Activated naive CD8-positive, alpha-beta T cell treated with anti-CD3 and anti-CD28 coated beads for 36 hours (primary cell): Measurements from ENCODE around the gene ACR. TPM values are rescaled to one million over a fixed set of nuclear protein-coding genes. Genes with fewer than 3 reads are reported as not detected.
A peak's percentile ranks its signal among the peaks of the same experiment; 100 is the strongest.

ENCODE experiments used
- DNase-seq: peaks from one replicate; pipeline ENCODE4 v3.0.0; 2021
- H3K27ac Mint-ChIP-seq: one replicate; pipeline ENCODE4 v1.8.0; 2022; ENCODE audit warnings: mild to moderate bottlenecking, moderate library complexity, mixed read lengths
- H3K27me3 Mint-ChIP-seq: one replicate; pipeline ENCODE4 v1.8.0; 2022; ENCODE audit warnings: mild to moderate bottlenecking, mixed read lengths
- H3K36me3 Mint-ChIP-seq: one replicate; pipeline ENCODE4 v1.8.0; 2021; ENCODE audit warnings: mild to moderate bottlenecking, mixed read lengths
- H3K4me1 Mint-ChIP-seq: one replicate; pipeline ENCODE4 v1.8.0; 2021; ENCODE audit warnings: mixed read lengths
- H3K4me3 Mint-ChIP-seq: one replicate; pipeline ENCODE4 v1.8.0; 2022; ENCODE audit warnings: mild to moderate bottlenecking, moderate library complexity, mixed read lengths
- H3K9me3 Mint-ChIP-seq: one replicate; pipeline ENCODE4 v1.8.0; 2022; ENCODE audit warnings: mixed read lengths
- total RNA-seq, 2 experiments: library from RNA; stranded (reverse); gene quantifications; one replicate each; pipeline ENCODE4 v1.2.3, GENCODE V29; 2021

The ACR gene
- total RNA-seq, 2 experiments from 2014 or later, result not detected

GRCh38 chr22:50699756-50700386 is 38.1 kb upstream of the ACR start:
- Mint-ChIP-seq H3K9me3 (no peaks in the 10 kb centered on the region), H3K4me3 (no peak overlapping the region), H3K4me1 (peaks cover 16% of the 10 kb centered on the region), H3K36me3 (no peaks in the 10 kb centered on the region), H3K27ac (no peak overlapping the region), H3K27me3 (no peaks in the 10 kb centered on the region)
- no peak for DNase-seq

GRCh38 chr22:50700387-50701075 is 37.5 kb upstream of the ACR start:
- no peaks in the 10 kb centered on the region for H3K9me3 Mint-ChIP-seq
- H3K4me3 Mint-ChIP-seq, result no peak overlapping the region
- no peaks in the 10 kb centered on the region for H3K36me3 Mint-ChIP-seq
- no peak for DNase-seq
- no peak overlapping the region for H3K27ac Mint-ChIP-seq
- peaks cover 16% of the 10 kb centered on the region for H3K4me1 Mint-ChIP-seq
- no peaks in the 10 kb centered on the region for H3K27me3 Mint-ChIP-seq

GRCh38 chr22:50701076-50701419 is 37.0 kb upstream of the ACR start:
- H3K36me3 Mint-ChIP-seq, result no peaks in the 10 kb centered on the region
- H3K9me3 Mint-ChIP-seq, result no peaks in the 10 kb centered on the region
- no peak overlapping the region for H3K4me3 Mint-ChIP-seq
- DNase-seq, result no peak
- no peaks in the 10 kb centered on the region for H3K27me3 Mint-ChIP-seq
- peaks cover 16% of the 10 kb centered on the region for H3K4me1 Mint-ChIP-seq
- H3K27ac Mint-ChIP-seq, result no peak overlapping the region

- Mint-ChIP-seq H3K27me3 (no peaks in the 10 kb centered on the region), H3K36me3 (no peaks in the 10 kb centered on the region), H3K4me3 (no peak overlapping the region), H3K4me1 (peaks cover 16% of the 10 kb centered on the region), H3K27ac (no peak overlapping the region), H3K9me3 (no peaks in the 10 kb centered on the region)
- DNase-seq, result no peak
Measured at GRCh38 chr22:50701428-50702154, 36.4 kb upstream of the ACR start.

- Mint-ChIP-seq H3K9me3 (no peaks in the 10 kb centered on the region), H3K36me3 (no peaks in the 10 kb centered on the region), H3K4me3 (peak overlapping the region; percentile 38), H3K27me3 (no peaks in the 10 kb centered on the region), H3K27ac (no peak overlapping the region), H3K4me1 (peaks cover 16% of the 10 kb centered on the region)
- no peak for DNase-seq
Measured at GRCh38 chr22:50702261-50702671, 35.7 kb upstream of the ACR start.

- Mint-ChIP-seq H3K27me3 (no peaks in the 10 kb centered on the region), H3K4me3 (no peak overlapping the region), H3K9me3 (no peaks in the 10 kb centered on the region), H3K27ac (no peak overlapping the region), H3K4me1 (peaks cover 16% of the 10 kb centered on the region), H3K36me3 (no peaks in the 10 kb centered on the region)
- no peak for DNase-seq
Measured at GRCh38 chr22:50702821-50703725, 34.9 kb upstream of the ACR start.

GRCh38 chr22:50703726-50704509 is 34.1 kb upstream of the ACR start:
- H3K4me3 Mint-ChIP-seq, result no peak overlapping the region
- no peaks in the 10 kb centered on the region for H3K27me3 Mint-ChIP-seq
- peaks cover 16% of the 10 kb centered on the region for H3K4me1 Mint-ChIP-seq
- DNase-seq, result no peak
- no peaks in the 10 kb centered on the region for H3K9me3 Mint-ChIP-seq
- no peak overlapping the region for H3K27ac Mint-ChIP-seq
- H3K36me3 Mint-ChIP-seq, result no peaks in the 10 kb centered on the region

- no peak overlapping the region for H3K27ac Mint-ChIP-seq
Measured at GRCh38 chr22:50704510-50705218, 33.3 kb upstream of the ACR start.

GRCh38 chr22:50705219-50705691 is 32.7 kb upstream of the ACR start:
- Mint-ChIP-seq H3K27ac (no peak overlapping the region), H3K36me3 (no peaks in the 10 kb centered on the region), H3K4me1 (peaks cover 16% of the 10 kb centered on the region), H3K9me3 (no peaks in the 10 kb centered on the region), H3K27me3 (no peaks in the 10 kb centered on the region), H3K4me3 (no peak overlapping the region)
- no peak for DNase-seq

More at GRCh38 chr22:50704510-50705218, 33.3 kb upstream of the ACR start:
- no peaks in the 10 kb centered on the region for H3K9me3 Mint-ChIP-seq
- no peak overlapping the region for H3K4me3 Mint-ChIP-seq
- peaks cover 16% of the 10 kb centered on the region for H3K4me1 Mint-ChIP-seq
- no peaks in the 10 kb centered on the region for H3K27me3 Mint-ChIP-seq
- H3K36me3 Mint-ChIP-seq, result no peaks in the 10 kb centered on the region
- no peak for DNase-seq

GRCh38 chr22:50705851-50706351 is 32.1 kb upstream of the ACR start:
- H3K36me3 Mint-ChIP-seq, result no peaks in the 10 kb centered on the region
- no peak overlapping the region for H3K27ac Mint-ChIP-seq
- no peak for DNase-seq
- no peaks in the 10 kb centered on the region for H3K9me3 Mint-ChIP-seq
- peaks cover 16% of the 10 kb centered on the region for H3K4me1 Mint-ChIP-seq
- no peak overlapping the region for H3K4me3 Mint-ChIP-seq
- no peaks in the 10 kb centered on the region for H3K27me3 Mint-ChIP-seq

GRCh38 chr22:50706481-50707125 is 31.4 kb upstream of the ACR start:
- no peaks in the 10 kb centered on the region for H3K36me3 Mint-ChIP-seq
- no peak for DNase-seq
- H3K9me3 Mint-ChIP-seq, result no peaks in the 10 kb centered on the region
- no peak overlapping the region for H3K4me3 Mint-ChIP-seq
- H3K4me1 Mint-ChIP-seq, result peaks cover 16% of the 10 kb centered on the region
- no peaks in the 10 kb centered on the region for H3K27me3 Mint-ChIP-seq
- no peak overlapping the region for H3K27ac Mint-ChIP-seq

GRCh38 chr22:50708474-50708873 is 29.5 kb upstream of the ACR start:
- no peak overlapping the region for H3K27ac Mint-ChIP-seq
- no peaks in the 10 kb centered on the region for H3K9me3 Mint-ChIP-seq
- H3K27me3 Mint-ChIP-seq, result no peaks in the 10 kb centered on the region

GRCh38 chr22:50708996-50709395 is 29.0 kb upstream of the ACR start:
- Mint-ChIP-seq H3K36me3 (no peaks in the 10 kb centered on the region), H3K4me3 (no peak overlapping the region), H3K9me3 (no peaks in the 10 kb centered on the region), H3K27ac (no peak overlapping the region), H3K27me3 (no peaks in the 10 kb centered on the region), H3K4me1 (no peaks in the 10 kb centered on the region)
- no peak for DNase-seq

More at GRCh38 chr22:50708474-50708873, 29.5 kb upstream of the ACR start:
- H3K4me3 Mint-ChIP-seq, result no peak overlapping the region
- no peaks in the 10 kb centered on the region for H3K4me1 Mint-ChIP-seq
- DNase-seq, result no peak
- H3K36me3 Mint-ChIP-seq, result no peaks in the 10 kb centered on the region
